Astrocyte of the cerebellum (primary cell): ENCODE data around the gene ATP6V0A4.

Experiments
- DNase-seq: peaks from one replicate; pipeline ENCODE4 v3.0.0-alpha.2; 2011; ENCODE audit warnings: low read depth
- H3K4me3 ChIP-seq: 2 replicates; pipeline ENCODE4 v1.5.1; 2011; ENCODE audit warnings: mild to moderate bottlenecking, low read depth, low read length, moderate library complexity
- CTCF ChIP-seq: IDR thresholded peaks from 2 replicates; pipeline ENCODE4 v1.5.1; 2012; ENCODE audit warnings: low read length, low read depth, moderate library complexity, mild to moderate bottlenecking; ENCODE audit errors: missing control alignments
- in situ Hi-C: cut with HindIII; loops from 2 replicates; pipeline ENCODE4 v1.10.0; 2017; ENCODE audit warnings: low sequenced_read_pairs

Gene ATP6V0A4

GRCh38 chr7:138668229-138668596, 129.8 kb downstream of the ATP6V0A4 start:
- in situ Hi-C loops = no loop called here
- no peak for TF ChIP-seq CTCF
- H3K4me3 ChIP-seq = no peak overlapping the region
- DNase-seq = no peak

- H3K4me3 ChIP-seq = no peak overlapping the region
- no peak for TF ChIP-seq CTCF
- DNase-seq = no peak
- in situ Hi-C loops = no loop called here
Measured at GRCh38 chr7:138667535-138668228, 130.3 kb downstream of the ATP6V0A4 start.

- no peak for DNase-seq
Measured at GRCh38 chr7:138666385-138666784, 131.6 kb downstream of the ATP6V0A4 start.

GRCh38 chr7:138665669-138666140, 132.3 kb downstream of the ATP6V0A4 start:
- in situ Hi-C loops = no loop called here

More at GRCh38 chr7:138666385-138666784, 131.6 kb downstream of the ATP6V0A4 start:
- in situ Hi-C loops = no loop called here
- no peak overlapping the region for H3K4me3 ChIP-seq
- no peak for TF ChIP-seq CTCF

GRCh38 chr7:138665249-138665648, 132.7 kb downstream of the ATP6V0A4 start:
- no peak overlapping the region for H3K4me3 ChIP-seq
- TF ChIP-seq CTCF = no peak
- DNase-seq = no peak
- in situ Hi-C loops = no loop called here

More at GRCh38 chr7:138665669-138666140, 132.3 kb downstream of the ATP6V0A4 start:
- no peak for DNase-seq
- TF ChIP-seq CTCF = no peak
- H3K4me3 ChIP-seq = no peak overlapping the region

- TF ChIP-seq CTCF = no peak
- peak overlapping the region; percentile 43 for H3K4me3 ChIP-seq
- no peak for DNase-seq
- in situ Hi-C loops = no loop called here
Measured at GRCh38 chr7:138663725-138664710, 134.0 kb downstream of the ATP6V0A4 start.
